Osteoblast (primary cell): ENCODE data around the gene TOR1B. TPM values are rescaled to one million over a fixed set of nuclear protein-coding genes. Genes with fewer than 3 reads are reported as not detected.

Source experiments
- DNase-seq: peaks from one replicate; pipeline ENCODE4 v3.0.0; 2011; ENCODE audit warnings: low spot score, mixed read lengths; ENCODE audit not compliant: insufficient read length; ENCODE audit errors: missing footprints
- H2AFZ ChIP-seq: 2 replicates; pipeline ENCODE4 v1.6.0; 2011; ENCODE audit warnings: mild to moderate bottlenecking, low read length
- H3K27ac ChIP-seq: 2 replicates; pipeline ENCODE4 v1.5.1; 2011; ENCODE audit warnings: mild to moderate bottlenecking, low read depth, low read length, moderate library complexity
- H3K27me3 ChIP-seq: 2 replicates; pipeline ENCODE4 v1.6.0; 2012; ENCODE audit warnings: mild to moderate bottlenecking, control low read depth, inconsistent platforms, low read length, moderate library complexity; ENCODE audit not compliant: insufficient read depth
- H3K36me3 ChIP-seq: 2 replicates; pipeline ENCODE4 v1.5.1; 2011; ENCODE audit warnings: mild to moderate bottlenecking, low read length, control low read depth, moderate library complexity; ENCODE audit not compliant: insufficient read depth
- H3K4me1 ChIP-seq: 2 replicates; pipeline ENCODE4 v1.5.1; 2011; ENCODE audit warnings: mild to moderate bottlenecking, low read length, control low read depth, moderate library complexity; ENCODE audit not compliant: insufficient read depth
- H3K4me2 ChIP-seq: 2 replicates; pipeline ENCODE4 v1.6.0; 2011; ENCODE audit warnings: mild to moderate bottlenecking, low read length; ENCODE audit not compliant: insufficient read depth
- H3K4me3 ChIP-seq: fragments of 200-600 bp; sonication (generic); 3 replicates; pipeline ENCODE4 v1.5.1; 2012; ENCODE audit warnings: mild to moderate bottlenecking, low read length, inconsistent platforms; ENCODE audit not compliant: insufficient read depth
- H3K79me2 ChIP-seq: 2 replicates; pipeline ENCODE4 v1.6.0; 2012; ENCODE audit warnings: mild to moderate bottlenecking, low read length, control low read depth, inconsistent platforms; ENCODE audit not compliant: insufficient read depth
- H3K9me3 ChIP-seq: 2 replicates; pipeline ENCODE4 v1.5.1; 2011; ENCODE audit warnings: low read depth, low read length, control low read depth
- H4K20me1 ChIP-seq: 2 replicates; pipeline ENCODE4 v1.6.0; 2012; ENCODE audit warnings: mild to moderate bottlenecking, low read length, control low read depth; ENCODE audit not compliant: insufficient read depth
- total RNA-seq: library from RNA; depleted of rRNA; stranded (reverse); fragments of >200 nt; gene quantifications from 2 replicates; pipeline ENCODE4 v1.2.3, GENCODE V29; 2012
- TF ChIP-seq, protein P1 (sequence below): IDR thresholded peaks from 2 replicates; pipeline ENCODE4 v1.5.1; 2011; ENCODE audit warnings: mild to moderate bottlenecking, low read depth, low read length, moderate library complexity; ENCODE audit errors: extremely low read depth

The TOR1B gene
- total RNA-seq, 1 donor = 27.5 TPM

DNA sequence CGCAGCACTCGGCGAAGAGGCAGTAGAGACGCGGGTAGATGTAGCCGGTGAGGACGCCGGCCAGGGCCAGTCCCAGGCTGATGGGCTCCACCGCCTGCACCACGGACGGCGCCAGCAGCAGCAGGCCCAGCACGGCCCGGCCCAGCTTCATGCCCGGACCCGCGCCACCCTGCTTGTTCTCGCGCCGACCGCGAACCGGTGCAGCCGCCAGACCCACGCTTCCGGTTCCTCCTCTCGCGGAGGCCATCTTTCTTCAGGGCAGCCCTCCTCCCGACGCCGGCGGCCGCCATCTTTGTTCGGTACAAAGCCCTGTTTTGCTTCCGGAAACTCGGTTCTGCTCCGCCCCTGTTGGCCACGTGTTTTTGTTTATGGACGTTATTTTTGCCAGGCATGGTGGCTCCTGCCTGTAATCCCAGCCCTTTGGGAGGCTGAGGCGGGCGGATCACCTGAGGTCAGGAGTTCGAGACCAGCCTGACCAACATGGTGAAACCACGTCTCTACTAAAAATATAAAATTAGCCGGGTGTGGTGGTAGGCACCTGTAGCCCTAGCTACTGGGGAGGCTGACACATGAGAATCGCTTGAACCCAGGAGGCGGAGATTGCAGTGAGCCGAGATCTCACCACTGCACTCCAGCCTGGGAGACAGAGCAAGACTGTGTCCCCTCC, 21.1 kb downstream of the TOR1B start, which contains the start of gene TOR1A:
TSS of gene TOR1A (minus strand) at position 202 of the 667 bp plus-strand sequence. CDS start at position 151, 51 bp downstream.
- no peaks in the 10 kb centered on the region for H3K27me3 ChIP-seq
- peak within 1 kb of the TSS; percentile 53 for H3K27ac ChIP-seq
- no peaks in the 10 kb centered on the region for H3K9me3 ChIP-seq
- peaks cover 31% of the 10 kb centered on the region for H3K79me2 ChIP-seq
- H2AFZ ChIP-seq = peak within 1 kb of the TSS; percentile 82
- peak within 1 kb of the TSS; percentile 86 for H3K4me2 ChIP-seq
- peak; percentile 99 for DNase-seq
- H3K4me3 ChIP-seq = peak within 1 kb of the TSS; percentile 90
- H3K4me1 ChIP-seq = peaks cover 7% of the 10 kb centered on the region
- H3K36me3 ChIP-seq = peaks cover 47% of the 10 kb centered on the region
- peaks cover 8% of the 10 kb centered on the region for H4K20me1 ChIP-seq
- TF ChIP-seq, protein P1, sequence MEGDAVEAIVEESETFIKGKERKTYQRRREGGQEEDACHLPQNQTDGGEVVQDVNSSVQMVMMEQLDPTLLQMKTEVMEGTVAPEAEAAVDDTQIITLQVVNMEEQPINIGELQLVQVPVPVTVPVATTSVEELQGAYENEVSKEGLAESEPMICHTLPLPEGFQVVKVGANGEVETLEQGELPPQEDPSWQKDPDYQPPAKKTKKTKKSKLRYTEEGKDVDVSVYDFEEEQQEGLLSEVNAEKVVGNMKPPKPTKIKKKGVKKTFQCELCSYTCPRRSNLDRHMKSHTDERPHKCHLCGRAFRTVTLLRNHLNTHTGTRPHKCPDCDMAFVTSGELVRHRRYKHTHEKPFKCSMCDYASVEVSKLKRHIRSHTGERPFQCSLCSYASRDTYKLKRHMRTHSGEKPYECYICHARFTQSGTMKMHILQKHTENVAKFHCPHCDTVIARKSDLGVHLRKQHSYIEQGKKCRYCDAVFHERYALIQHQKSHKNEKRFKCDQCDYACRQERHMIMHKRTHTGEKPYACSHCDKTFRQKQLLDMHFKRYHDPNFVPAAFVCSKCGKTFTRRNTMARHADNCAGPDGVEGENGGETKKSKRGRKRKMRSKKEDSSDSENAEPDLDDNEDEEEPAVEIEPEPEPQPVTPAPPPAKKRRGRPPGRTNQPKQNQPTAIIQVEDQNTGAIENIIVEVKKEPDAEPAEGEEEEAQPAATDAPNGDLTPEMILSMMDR = no peak

DNA sequence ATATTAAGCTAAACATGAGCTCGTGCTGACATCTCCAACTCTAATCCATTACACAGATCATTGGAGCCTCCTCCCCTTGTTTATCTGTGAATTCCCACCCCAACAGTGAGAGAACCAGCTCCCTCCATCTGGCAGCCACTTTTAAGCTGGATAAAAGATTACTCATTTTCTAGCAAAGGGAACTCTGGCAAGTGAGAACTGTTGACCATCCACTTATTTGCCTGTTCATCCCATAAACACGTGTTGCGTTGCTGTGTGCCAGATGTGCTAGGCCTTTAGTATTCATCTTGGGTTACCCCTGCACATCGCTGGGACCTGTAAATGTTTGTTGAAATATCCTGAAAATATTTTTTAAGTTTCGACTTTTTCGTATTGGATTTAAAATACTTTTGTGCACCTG, 23.4 kb downstream of the TOR1B start:
- Histone ChIP-seq H3K4me3 (no peak overlapping the region), H3K4me2 (no peak overlapping the region), H3K27me3 (no peaks in the 10 kb centered on the region), H3K36me3 (peaks cover 53% of the 10 kb centered on the region), H3K27ac (no peak overlapping the region), H3K79me2 (peaks cover 22% of the 10 kb centered on the region), H3K9me3 (no peaks in the 10 kb centered on the region), H3K4me1 (peaks cover 7% of the 10 kb centered on the region), H2AFZ (no peak overlapping the region), H4K20me1 (peaks cover 6% of the 10 kb centered on the region)
- TF ChIP-seq, protein P1 = no peak
- DNase-seq = no peak

DNA sequence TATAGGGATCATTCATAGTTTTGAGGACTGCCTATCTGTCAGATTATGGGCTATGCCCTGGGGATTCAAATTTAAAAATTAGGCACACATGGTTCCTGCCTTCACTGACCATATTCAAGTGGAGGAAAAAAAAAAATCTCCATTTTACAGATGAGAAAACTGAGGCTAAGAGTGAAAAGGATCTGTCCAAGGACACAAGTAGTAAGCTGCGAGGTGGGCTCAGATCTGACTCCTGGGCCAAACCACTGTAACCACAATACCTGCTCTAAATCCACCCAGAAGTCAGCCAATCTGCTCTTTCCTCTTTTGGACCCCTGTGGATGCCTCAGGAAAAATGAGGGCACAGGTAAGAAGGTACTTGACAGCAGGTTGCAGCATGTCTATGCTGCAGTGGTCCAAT, 23.8 kb downstream of the TOR1B start:
- H3K4me3 ChIP-seq = no peak overlapping the region
- peaks cover 53% of the 10 kb centered on the region for H3K36me3 ChIP-seq
- no peaks in the 10 kb centered on the region for H3K27me3 ChIP-seq
- no peak overlapping the region for H2AFZ ChIP-seq
- TF ChIP-seq, protein P1 = no peak
- no peaks in the 10 kb centered on the region for H3K9me3 ChIP-seq
- no peak for DNase-seq
- peaks cover 5% of the 10 kb centered on the region for H4K20me1 ChIP-seq
- H3K79me2 ChIP-seq = peaks cover 18% of the 10 kb centered on the region
- H3K27ac ChIP-seq = no peak overlapping the region
- peaks cover 7% of the 10 kb centered on the region for H3K4me1 ChIP-seq
- no peak overlapping the region for H3K4me2 ChIP-seq

DNA sequence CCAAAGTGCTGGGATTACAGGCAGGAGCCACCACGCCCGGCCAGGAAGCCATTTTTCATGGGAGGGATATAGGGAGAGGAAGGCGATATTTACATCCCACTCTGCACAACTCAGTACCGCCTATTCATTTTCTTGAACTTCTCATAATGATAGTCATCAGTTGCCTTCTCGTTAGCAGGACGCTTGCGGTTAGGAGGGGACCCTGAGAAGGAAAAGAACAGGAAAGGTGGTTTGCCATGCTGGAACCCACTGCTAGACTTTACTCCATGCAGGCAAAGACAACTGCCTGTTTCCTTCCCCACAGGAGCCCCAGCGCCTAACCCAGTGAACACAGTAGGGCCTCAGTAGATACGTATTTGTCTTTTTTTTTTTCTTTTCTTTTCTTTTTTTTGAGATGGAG, 25.1 kb downstream of the TOR1B start:
- H3K4me1 ChIP-seq = peaks cover 2% of the 10 kb centered on the region
- TF ChIP-seq, protein P1 = no peak
- peaks cover 52% of the 10 kb centered on the region for H3K36me3 ChIP-seq

More for the DNA sequence above, 25.1 kb downstream of the TOR1B start:
- Histone ChIP-seq H4K20me1 (no peaks in the 10 kb centered on the region), H3K4me3 (no peak overlapping the region), H2AFZ (no peak overlapping the region), H3K27me3 (no peaks in the 10 kb centered on the region), H3K9me3 (no peaks in the 10 kb centered on the region), H3K27ac (no peak overlapping the region), H3K79me2 (peaks cover 6% of the 10 kb centered on the region), H3K4me2 (no peak overlapping the region)
- no peak for DNase-seq
